Brain pericyte (primary cell): Measurements from ENCODE around the gene HPGDS.

Experiments
- DNase-seq: peaks from one replicate; pipeline ENCODE4 v3.0.0-alpha.2; 2012; ENCODE audit warnings: low read depth, low spot score

HPGDS gene

DNA sequence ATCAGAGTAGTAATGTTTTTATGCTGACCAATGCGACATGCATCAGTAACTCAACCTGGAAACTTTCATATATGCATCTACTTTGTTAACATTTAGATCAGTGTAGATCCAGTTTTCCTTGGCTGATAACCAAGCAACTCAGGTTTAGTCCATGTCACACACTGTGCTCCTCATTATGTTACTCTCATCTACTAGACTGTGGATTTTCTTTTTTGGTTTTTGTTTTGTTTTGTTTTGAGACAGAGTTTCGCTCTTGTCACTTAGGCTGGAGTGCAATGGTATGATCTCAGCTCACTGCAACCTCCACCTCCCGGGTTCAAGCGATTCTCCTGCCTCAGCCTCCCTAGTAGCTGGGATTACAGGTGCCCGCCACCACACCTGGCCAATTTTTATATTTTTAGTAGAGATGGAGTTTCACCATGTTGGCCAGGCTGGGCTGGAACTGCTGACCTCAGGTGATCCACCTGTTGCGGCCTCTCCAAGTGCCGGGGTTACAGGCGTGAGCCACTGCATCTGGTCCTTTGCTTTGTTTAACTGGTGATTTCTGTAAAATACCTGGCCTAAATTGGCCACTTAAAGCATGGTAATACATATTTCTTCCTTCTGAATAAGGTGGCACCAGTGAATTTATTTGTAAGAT lies 86.4 kb downstream of the HPGDS start:
- DNase-seq, result no peak

GRCh38 chr4:94253036-94253435 lies 89.6 kb downstream of the HPGDS start:
- DNase-seq, result no peak

GRCh38 chr4:94251094-94251493 lies 91.5 kb downstream of the HPGDS start:
- DNase-seq, result no peak
